Hair follicle dermal papilla cell (primary cell): ENCODE measurements around the gene EPG5. TPM values are rescaled to one million over a fixed set of nuclear protein-coding genes. Genes with fewer than 3 reads are reported as not detected.

Experiments used
- small RNA-seq: library from RNA; depleted of rRNA; stranded (forward); fragments of <200 nt; gene quantifications from one replicate; pipeline ENCODE3, GENCODE V24; 2012
- total RNA-seq: library from RNA; depleted of rRNA; stranded (reverse); fragments of >200 nt; gene quantifications from 2 replicates; pipeline ENCODE4 v1.2.3, GENCODE V29; 2012

The EPG5 gene, protein sequence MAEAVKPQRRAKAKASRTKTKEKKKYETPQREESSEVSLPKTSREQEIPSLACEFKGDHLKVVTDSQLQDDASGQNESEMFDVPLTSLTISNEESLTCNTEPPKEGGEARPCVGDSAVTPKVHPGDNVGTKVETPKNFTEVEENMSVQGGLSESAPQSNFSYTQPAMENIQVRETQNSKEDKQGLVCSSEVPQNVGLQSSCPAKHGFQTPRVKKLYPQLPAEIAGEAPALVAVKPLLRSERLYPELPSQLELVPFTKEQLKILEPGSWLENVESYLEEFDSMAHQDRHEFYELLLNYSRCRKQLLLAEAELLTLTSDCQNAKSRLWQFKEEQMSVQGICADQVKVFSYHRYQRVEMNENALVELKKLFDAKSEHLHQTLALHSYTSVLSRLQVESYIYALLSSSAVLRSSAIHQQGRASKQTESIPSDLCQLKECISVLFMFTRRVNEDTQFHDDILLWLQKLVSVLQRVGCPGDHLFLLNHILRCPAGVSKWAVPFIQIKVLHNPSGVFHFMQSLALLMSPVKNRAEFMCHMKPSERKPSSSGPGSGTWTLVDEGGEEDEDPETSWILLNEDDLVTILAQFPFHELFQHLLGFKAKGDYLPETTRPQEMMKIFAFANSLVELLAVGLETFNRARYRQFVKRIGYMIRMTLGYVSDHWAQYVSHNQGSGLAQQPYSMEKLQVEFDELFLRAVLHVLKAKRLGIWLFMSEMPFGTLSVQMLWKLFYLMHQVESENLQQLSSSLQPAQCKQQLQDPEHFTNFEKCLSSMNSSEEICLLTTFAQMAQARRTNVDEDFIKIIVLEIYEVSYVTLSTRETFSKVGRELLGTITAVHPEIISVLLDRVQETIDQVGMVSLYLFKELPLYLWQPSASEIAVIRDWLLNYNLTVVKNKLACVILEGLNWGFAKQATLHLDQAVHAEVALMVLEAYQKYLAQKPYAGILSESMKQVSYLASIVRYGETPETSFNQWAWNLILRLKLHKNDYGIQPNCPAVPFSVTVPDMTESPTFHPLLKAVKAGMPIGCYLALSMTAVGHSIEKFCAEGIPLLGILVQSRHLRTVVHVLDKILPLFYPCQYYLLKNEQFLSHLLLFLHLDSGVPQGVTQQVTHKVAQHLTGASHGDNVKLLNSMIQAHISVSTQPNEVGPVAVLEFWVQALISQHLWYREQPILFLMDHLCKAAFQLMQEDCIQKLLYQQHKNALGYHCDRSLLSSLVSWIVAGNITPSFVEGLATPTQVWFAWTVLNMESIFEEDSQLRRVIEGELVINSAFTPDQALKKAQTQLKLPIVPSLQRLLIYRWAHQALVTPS (N-terminal part only)
- total RNA-seq, result 58.8 and 70.3 TPM in 2 replicates

DNA sequence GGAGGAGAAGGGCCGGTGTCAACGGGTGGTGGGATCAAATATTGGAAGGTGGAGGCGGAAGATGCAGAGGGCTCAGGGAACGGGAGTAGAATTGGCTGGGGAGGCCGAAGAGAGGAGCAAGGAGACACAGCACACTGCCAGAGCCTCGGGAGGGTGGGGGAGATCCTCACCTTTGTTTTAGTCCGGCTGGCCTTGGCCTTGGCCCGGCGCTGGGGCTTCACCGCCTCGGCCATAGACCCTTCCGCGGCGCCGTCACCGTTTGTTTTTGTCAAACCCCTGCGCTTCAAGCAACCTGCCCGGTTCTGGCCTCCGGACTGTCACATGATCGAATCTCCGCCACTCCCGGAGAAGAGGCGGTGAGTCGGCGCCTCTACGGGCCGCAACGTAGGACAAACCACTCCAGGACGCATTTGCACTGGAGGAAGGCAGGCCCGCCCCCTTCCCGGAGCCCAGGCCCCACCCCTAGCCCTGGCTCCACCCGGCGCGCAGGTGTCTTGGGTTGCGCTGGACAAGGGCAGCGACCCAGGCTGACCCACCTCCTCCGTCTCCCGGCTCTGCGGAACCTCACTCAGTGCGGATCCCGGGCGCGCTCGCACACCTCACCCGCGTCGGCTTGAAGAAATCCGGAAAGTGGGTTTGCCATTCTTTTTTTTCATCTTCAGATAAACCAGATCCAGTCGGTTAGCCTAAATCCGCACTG, at the start of gene EPG5:
EPG5 (minus strand) TSS at position 323 of the 700 bp plus-strand sequence; CDS start at position 233, 90 bp downstream.

DNA sequence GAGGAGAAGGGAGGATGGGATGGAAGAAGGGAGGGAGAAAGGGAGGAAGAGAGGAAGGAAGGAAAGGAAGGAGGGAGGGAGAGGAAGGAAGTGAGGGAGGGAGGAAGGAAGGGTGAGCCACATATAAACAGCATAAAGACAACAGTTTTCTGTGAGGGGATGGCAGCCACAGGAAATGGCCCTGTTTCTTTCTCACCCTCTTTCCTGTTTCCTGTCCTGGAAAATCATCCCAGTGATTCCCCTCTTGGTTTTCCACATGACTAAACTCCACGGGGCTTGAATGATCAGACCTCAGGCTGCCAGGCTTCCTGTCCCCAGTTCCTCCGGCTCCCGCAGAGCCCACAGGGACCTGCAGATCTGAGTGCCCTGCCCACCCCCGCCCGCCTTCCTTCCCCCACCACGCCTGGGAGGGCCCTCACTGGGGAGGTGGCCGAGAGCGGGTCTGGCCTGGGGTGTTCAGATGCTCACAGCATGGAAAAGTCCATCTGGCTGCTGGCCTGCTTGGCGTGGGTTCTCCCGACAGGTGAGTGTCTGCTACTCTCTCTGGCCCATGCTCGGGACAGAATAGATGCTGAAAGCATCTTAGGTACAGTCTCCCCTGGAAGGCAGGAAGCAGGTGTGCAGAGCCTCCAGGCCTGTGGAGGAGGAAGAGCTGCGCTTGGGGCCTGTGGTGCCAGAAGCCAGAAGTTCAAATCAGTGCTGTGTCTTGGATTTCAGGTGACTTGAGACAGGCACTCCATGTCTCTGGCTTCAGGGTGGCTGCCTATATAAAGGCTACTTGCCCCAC, 141.7 kb downstream of the EPG5 start, which contains the start of gene SIGLEC15:
SIGLEC15 (plus strand) TSS at position 418 of the 787 bp plus-strand sequence; CDS start at position 472, 54 bp downstream.

Small RNA genes within 50 kb of the gene (small RNA-seq; reads per million reads assigned to genes)
- gene RN7SKP26, result not detected

Other genes starting within 250 kb of the EPG5 start
- 2.4 and 3.9 TPM in 2 replicates for gene SLC14A1, start 243.1 kb downstream of the EPG5 start, total RNA-seq
- gene SIGLEC15, start 141.7 kb downstream of the EPG5 start, total RNA-seq, result 1.5 and 1.9 TPM in 2 replicates
- 3.9 and 7.8 TPM in 2 replicates for gene PSTPIP2, start 104.9 kb upstream of the EPG5 start, total RNA-seq
- gene ATP5F1A, start 131.0 kb upstream of the EPG5 start, total RNA-seq, result 659 and 700 TPM in 2 replicates
- gene HAUS1, start 137.1 kb upstream of the EPG5 start, total RNA-seq, result 18.8 and 20.0 TPM in 2 replicates